GM18526 (cell line): ENCODE data around the gene IL1RAPL1.

Experiments used
- POLR2A ChIP-seq: IDR thresholded peaks from 3 replicates; pipeline ENCODE4 v1.6.1; 2011; ENCODE audit not compliant: insufficient read length; ENCODE audit errors: extremely low read depth

IL1RAPL1 gene

DNA sequence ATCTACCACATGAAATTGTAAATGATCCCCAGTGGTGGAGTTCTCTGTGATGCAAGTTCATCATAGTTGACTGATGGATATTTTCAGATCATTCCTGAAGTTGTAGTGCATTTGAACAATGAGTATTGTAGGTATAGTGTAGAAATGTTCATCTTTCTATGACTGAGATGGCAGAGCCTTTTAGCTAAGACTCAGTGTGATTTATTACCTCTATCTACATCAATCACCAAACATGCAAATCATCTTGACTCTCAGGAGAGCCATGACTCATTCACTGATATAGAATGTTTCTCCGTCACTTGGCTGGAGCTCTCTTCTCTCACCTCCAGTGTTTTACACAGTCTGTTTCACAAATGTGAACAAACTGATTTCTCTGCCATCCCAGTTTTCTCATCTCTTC lies 392.6 kb downstream of the IL1RAPL1 start:
- no peak for TF ChIP-seq POLR2A

DNA sequence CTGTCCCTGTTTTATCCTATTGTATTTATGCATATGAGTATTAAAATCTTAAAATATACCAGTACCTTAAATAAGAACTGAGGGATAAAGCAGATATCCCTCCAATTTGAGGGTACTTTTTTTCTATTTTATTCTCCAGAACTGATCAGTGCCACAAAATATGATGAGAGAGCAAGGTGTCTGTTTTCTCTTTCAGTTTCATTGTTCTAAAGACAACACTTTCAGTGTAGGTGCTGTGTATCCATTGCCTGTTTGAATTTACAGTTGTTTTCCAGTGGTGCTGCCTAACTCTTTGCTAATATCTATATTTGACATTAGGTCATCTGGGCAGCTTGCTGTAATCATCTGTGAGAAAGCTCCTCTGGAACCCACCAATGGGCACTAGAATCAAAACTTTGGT lies 394.7 kb downstream of the IL1RAPL1 start:
- no peak for TF ChIP-seq POLR2A

DNA sequence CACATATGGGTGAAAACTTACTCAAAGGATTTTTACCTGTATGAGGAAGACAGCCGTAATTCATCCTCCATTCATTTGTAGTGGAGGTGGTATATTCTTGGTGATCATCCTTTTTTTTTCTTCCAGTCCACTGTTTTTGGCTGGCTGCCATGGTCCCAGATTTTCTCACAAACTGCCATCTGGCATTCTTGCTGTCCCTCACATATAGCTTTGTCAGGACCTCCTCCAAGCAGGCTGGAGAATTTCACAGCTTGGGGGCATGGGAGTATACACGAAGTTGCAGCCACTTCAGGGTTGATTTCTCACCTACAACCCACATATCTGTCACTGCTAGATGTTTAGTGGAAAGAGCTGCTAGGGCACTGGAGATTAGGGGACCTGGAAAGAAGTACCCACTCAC lies 401.0 kb downstream of the IL1RAPL1 start:
- TF ChIP-seq POLR2A: no peak

DNA sequence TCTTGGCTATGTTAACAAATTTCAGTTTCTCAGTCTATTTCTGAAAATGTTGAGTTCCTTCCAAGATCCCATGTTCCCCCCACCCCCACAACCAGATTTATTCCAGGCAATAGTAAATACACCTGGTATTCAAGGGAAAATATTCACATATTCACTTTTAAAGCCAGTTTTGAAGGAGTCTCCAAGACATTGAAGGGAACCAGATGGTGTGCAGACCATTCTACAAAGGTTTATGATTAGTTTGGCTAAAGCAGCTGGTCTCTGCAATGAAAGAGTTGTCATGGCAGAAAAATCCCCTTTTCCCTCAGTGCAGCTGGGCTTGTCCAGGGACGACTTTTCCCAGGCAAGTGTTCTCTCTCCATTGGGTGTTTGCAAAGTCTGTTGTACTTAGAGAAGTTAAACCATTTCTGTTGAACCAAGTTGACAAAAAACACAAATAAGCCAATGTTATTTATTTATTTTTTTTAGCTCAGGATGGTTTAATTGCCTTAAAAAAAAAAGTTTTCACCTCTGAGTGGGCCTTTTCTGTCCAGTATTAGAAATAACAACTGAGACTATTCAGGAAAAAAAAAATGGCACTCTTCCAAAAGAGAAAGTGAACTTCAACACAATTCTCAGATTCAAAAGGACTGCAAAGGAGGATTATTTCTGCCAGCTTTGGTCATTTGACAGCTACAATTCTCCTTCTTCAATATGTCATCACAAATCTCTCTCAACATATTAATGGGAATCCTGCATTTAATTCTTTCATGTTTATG lies 410.6 kb downstream of the IL1RAPL1 start:
- TF ChIP-seq POLR2A: no peak

DNA sequence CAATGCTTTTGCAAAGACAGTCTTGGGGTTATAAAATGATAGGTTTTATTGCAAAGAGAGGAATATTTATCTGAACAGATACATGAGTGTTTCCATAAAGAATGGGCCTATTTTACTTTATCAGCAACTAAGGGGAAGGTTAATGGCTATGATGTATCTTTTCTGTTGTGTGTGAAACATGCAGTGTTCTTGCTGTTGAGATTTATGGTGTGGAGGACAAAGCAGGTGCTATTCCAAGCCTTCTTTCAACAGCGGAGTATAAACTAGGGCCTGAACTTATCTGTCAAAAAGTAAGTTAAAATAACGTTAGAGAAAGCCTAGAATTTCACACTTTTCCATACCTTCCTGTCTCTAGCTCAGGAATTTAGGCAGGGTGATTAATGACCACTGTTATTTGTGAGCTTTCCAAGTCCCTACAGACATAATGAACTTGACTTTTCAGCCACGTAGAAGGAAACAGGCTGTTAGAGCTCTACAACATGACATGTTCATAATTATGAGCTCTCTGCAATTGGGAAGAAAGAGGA lies 411.4 kb downstream of the IL1RAPL1 start:
- TF ChIP-seq POLR2A: no peak

DNA sequence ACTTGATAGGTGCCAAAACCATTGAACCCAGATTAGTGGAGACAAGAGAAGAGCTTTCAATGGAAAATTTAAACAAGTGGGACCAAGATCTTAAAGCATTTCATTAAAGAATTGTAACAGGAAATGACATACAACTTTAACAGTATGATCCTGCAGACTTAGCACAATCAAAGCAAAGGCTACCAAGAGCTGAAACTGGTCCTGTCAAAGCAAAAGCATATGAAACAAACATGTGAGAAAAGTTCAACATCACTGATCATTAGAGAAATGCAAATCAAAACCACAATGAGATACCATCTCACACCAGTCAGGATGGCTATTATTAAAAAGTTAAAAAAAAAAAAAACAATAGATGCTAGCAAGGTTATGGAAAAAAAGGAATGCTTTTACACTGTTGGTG lies 425.6 kb downstream of the IL1RAPL1 start:
- no peak for TF ChIP-seq POLR2A

DNA sequence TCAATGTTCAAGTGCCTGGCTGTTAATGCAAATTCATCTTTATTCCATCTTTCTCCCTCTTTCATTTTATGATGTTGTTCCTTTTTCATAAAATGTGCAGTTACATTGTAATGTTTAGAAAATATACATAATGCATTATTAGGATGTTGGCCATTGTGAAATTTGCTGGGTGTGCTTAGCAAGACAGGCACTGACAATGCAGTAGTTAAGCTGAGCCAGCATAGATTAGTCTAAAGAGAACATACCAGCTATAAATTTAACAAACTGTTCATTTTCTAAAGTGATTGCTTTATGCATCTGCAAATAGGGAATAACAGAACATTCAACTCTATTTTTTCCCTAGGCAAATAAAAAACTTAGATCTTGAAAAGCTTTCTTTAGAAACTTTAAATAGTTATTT lies 436.0 kb downstream of the IL1RAPL1 start:
- no peak for TF ChIP-seq POLR2A

DNA sequence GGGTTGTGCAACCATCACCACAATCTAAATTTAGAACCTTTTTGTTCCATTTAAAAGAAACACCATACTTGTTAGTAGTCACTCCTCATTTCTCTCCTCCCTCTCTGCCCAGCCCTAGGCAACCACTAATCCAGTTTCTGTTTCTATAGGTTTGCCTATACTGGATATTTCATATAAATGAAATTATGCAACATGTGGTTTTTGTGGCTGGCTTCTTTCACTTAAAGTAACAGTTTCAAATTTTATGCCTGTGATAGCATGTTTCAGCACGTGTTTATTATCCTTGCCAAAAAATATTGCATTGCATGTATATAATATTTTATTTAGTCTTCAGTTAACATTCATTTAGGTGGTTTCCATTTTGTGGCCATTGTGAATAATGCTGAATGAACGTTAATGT lies 437.6 kb downstream of the IL1RAPL1 start:
- TF ChIP-seq POLR2A: no peak

DNA sequence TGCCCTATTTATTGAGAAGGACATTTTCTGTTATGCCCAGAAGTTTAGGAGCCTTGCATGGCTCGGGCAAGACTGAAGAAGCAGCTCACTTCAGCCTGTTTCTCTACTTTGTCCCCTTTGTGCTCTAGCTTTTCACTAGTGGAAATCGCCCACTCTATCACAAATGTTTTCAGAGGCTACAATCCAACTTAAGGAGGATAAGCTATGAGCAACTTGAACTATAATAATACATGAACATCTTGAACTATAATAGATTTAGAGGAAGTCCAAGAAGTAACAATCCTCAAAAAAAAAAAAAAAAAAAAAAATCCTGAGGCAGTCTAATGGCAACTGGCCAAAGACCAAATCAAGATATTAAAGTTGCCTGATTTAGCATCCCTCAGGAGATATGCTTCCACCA lies 452.3 kb downstream of the IL1RAPL1 start:
- TF ChIP-seq POLR2A: no peak

DNA sequence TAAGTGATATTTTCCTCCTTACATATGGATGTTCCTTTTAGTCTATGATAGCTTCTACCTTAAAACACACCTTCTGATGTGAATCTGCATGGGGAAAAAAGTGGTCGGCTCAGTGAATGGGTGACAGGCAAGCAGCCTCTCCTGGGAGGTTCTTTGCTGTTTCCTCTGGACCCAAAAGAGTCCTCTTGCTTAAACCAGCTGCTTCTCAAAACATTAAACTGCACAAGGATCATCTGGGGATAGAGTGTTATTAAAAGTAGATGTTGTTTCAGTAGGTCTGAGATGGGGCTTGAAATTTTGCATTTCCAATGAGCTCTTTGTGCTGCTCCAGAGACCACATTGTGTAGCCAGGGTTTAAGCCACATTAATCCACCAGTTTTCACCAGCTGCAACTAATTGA lies 452.9 kb downstream of the IL1RAPL1 start:
- no peak for TF ChIP-seq POLR2A

DNA sequence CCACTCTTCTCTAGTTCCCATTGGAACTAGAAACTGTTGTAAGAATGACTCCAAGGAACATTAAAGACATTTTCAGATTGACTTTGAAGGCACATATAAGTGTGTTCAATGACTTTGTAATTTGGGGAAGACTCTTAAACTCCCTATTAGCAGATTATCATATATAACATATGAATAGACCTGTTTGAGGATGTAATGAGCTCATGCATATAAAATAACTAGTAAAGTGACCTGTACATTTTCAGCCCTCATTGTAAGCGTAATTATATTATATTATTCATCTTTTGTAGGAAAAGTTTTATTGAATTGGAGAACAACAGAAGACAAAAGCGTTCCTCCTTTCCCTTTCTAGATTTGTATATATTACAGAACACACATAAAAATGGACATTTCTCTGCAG lies 455.1 kb downstream of the IL1RAPL1 start:
- no peak for TF ChIP-seq POLR2A

DNA sequence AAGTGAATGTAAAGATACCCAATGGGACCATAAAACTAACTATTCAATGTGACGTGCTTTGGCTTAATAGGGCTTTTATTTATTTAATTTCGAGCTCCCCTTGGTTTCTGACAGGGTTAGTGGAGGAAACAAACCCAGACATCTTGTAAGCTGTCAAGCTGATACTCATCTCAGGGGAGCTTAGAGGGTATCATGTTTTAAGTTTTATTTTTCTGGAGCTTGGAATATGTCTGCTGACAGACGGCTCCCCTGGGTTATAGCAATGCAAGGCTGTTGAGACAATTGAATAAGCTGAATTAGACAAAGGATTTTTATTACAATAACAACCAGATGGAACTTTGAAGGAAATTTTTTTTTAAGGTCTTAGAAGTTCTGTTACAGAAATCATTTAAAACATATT lies 456.5 kb downstream of the IL1RAPL1 start:
- TF ChIP-seq POLR2A: no peak

DNA sequence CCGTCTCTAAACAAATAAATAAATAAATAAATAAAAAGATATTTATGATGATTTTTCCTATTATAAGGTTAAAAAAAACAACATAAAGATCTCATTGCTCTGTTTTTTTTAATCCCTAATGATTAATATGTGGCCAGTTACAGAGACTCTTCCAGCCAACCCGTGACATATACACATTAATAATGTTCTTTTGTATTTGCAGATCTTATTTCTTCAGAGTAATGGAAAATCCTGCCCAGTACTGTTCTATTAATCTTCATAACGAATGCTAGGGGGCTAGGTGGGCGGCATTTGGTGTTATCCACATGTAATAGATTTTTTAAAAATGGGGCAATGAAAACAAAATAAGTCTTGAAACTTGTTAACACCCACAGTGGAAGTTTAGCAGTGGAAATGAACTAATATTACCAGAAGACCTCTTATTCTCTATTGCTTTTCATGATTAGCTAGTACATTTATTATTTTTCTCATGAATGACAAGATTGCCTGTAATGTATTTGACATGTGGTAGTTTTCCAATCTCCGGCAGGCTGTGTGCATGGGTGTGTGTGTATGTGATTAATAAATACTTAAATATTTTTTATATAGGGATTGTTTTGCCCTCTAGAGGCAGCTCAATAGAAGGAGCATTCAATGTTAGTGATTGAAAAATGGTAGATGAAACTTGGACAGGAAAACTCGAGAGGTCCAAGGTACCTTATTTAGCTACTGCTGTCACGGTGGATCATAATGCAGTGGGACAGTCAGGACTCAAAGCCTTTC lies 457.4 kb downstream of the IL1RAPL1 start:
- TF ChIP-seq POLR2A: no peak

DNA sequence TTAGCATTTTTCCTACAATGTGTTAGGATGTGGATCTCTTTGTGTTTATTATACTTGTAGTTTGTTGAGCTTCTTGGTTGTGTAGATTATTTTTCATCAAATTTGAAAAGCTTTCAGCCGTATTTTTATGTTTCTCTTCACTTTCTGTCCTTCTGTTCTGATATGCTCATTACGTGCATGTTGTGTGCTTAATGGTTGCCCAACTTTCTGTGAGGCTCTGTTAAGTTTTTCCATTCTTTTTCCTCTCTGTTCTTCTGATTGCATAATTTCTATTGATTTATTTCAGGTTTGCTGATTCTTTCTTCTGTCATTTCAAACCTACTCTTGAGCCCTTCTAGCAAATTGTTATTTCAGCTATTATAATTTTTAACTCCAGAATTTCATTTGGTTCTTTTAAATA lies 478.2 kb downstream of the IL1RAPL1 start:
- no peak for TF ChIP-seq POLR2A

DNA sequence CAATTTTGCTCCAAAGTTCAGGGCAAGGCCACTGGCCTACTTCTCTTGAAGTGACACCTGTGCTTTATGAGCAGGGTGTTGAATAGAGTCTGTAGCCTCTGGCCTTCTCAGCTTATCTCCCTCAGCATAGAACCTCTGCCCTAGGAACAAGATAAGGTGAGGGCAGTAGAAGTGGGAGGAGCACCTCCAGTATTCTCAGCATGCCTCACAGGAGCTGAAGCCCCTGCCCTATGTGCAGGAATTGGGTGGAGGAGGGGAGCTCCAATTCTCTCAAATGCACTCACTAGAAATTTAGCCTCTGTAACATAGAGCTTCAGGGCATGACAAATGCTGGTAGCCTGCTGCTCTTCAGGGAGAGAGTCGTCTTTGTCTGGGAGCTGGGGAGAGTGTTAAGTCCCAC lies 479.3 kb downstream of the IL1RAPL1 start:
- TF ChIP-seq POLR2A: no peak

DNA sequence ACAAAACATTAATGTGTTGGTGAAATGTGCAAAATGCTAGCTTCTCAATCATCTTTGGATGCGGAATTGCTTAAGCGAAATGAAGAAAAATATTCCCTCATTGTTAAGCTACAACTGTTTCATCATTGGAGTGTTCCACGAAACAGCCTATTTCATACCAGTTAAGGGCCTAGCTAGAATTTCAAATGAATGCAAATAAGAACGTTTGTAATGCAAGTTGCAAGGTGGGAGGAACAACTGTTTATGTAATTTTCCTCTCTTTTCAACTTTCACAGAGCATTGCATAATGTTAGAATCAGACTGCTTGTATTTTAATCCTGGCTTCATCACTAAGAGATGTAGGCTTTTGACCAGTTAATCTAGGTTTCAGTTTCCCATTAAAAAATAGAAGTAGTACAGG lies 480.1 kb downstream of the IL1RAPL1 start:
- no peak for TF ChIP-seq POLR2A
